GM10248 (cell line): Measurements from ENCODE around the gene DDX55.

Experiments used
- CTCF ChIA-PET: fragments of 300-600 bp; sonication (Branson Sonifier 250); formaldehyde crosslinking; extraction: SDS; loops from one replicate; lab custom pipeline; 2021; ENCODE audit warnings: antibody characterized with exemption; lab: Yijun Ruan, JAX
- POLR2A ChIA-PET: fragments of 350-650 bp; sonication (Branson Sonifier 250); formaldehyde crosslinking; extraction: SDS; loops from one replicate; lab custom pipeline; 2020; ENCODE audit warnings: antibody characterized with exemption; lab: Yijun Ruan, JAX
- DNase-seq: peaks from one replicate; pipeline ENCODE4 v3.0.0; 2012; ENCODE audit errors: extremely low spot score
- TF ChIP-seq, protein P1 (sequence below): IDR thresholded peaks from 2 replicates; pipeline ENCODE4 v1.5.1; 2012; ENCODE audit warnings: mild to moderate bottlenecking, low read depth; ENCODE audit errors: extremely low read depth, missing control alignments, control extremely low read depth

DDX55 gene

DNA sequence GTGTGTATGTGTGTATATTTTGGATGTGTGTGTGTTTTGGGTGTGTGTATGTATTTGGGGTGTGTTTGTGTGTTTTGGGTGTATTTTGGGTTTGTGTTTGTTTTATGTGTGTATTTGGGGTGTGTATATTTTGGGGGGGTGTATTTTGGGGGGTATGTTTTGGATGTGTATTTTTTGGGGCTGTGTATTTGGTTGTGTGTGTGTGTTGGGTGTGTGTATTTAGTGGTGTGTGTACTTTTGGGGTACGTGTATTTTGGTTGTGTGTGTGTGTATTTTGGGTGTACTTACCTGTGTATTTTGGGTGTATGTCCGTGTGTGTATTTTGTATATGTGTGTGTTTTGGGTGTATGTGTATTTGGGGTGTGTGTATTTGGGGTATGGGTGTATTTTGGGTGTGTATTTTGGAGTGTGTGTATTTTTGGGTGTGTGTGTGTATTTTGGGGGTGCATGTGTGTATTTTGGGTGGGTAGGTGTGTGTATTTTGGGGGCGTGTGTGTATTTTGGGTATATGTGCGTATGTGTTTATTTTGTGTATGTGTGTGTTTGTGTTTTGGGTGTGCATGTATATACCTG, 52.3 kb downstream of the DDX55 start:
- POLR2A ChIA-PET: no interaction called here
- TF ChIP-seq, protein P1, sequence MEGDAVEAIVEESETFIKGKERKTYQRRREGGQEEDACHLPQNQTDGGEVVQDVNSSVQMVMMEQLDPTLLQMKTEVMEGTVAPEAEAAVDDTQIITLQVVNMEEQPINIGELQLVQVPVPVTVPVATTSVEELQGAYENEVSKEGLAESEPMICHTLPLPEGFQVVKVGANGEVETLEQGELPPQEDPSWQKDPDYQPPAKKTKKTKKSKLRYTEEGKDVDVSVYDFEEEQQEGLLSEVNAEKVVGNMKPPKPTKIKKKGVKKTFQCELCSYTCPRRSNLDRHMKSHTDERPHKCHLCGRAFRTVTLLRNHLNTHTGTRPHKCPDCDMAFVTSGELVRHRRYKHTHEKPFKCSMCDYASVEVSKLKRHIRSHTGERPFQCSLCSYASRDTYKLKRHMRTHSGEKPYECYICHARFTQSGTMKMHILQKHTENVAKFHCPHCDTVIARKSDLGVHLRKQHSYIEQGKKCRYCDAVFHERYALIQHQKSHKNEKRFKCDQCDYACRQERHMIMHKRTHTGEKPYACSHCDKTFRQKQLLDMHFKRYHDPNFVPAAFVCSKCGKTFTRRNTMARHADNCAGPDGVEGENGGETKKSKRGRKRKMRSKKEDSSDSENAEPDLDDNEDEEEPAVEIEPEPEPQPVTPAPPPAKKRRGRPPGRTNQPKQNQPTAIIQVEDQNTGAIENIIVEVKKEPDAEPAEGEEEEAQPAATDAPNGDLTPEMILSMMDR: no peak
- CTCF ChIA-PET: interaction anchor here (1.2 kb wide), 1 partner anchor 31 kb away, joined by 3 read pairs; no protein-coding TSS in a partner anchor
- DNase-seq: no peak

DNA sequence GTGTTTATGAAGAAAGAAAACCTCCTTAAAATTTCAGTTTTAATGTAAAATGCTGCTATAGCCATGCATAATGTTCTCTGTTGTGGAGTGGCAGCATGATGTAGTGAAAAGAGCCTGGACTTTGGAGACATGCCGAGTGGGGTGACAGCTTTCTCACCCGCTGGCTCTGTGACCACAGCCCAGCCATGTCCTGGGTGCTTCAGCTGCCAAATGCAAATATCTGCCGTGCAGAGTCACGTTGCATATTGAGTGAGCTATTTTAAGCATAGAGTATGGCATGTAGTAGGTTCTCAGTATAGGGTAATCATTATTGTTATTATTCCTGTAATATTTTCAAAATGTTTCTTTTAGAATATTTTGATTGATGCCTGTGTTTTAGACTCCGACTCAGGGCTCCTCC, 53.5 kb downstream of the DDX55 start:
- ChIA-PET CTCF (interaction anchor here (0.8 to 2.7 kb wide), 4 partner anchors 11 to 57 kb away, joined by 3 to 10 read pairs (median 7); partner anchors contain the start of gene ATP6V0A2), POLR2A (no interaction called here)
- TF ChIP-seq, protein P1: no peak
- peak; percentile 47 for DNase-seq

DNA sequence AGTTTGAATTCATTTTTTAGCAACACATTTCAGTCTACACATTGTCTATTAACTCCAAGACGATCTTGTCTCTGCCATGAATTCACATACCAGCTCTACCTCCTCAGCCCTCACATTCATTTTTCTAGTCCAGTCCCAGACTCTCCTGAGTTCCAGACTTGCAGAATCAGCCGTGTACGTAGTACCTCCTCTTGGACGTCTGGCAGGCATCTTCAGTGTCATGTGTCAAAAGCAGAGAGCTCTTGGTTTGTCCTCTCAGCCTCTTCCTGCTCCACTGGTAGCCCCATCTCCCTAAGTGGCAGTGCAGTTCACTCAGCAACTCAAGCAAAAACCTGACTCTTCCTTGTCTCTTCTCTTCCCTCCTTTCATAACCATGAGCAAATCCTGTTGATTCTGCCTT, 54.5 kb downstream of the DDX55 start:
- ChIA-PET CTCF (interaction anchor here (1.0 to 2.7 kb wide), 4 partner anchors 11 to 56 kb away, joined by 3 to 10 read pairs (median 7); partner anchors contain the start of genes ATP6V0A2 and TCTN2), POLR2A (no interaction called here)
- TF ChIP-seq, protein P1: no peak
- DNase-seq: no peak

DNA sequence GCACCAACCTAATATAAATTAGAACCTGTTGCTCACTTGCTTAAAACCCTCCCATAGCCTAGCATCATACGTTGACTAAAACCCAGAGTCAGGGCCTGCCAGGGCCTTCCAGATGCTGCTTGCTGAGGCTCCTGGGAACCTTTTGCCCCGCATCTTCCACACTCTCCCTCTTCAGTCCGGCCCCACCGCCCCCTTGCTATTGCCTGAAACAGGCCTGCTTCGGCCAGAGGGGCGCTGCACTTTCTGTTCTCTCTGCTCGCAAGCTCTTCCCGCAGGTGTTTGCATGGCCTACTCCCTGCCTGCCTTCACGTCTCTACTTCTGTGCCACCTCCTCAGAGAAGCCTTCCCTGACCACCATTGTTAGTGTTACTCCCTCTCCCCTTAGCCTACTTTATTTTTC, 55.3 kb downstream of the DDX55 start:
- TF ChIP-seq, protein P1: no peak
- ChIA-PET POLR2A (no interaction called here), CTCF (interaction anchor here (1.8 to 2.7 kb wide), 2 partner anchors 10 to 18 kb away, joined by 10 read pairs; no protein-coding TSS in a partner anchor)
- no peak for DNase-seq

DNA sequence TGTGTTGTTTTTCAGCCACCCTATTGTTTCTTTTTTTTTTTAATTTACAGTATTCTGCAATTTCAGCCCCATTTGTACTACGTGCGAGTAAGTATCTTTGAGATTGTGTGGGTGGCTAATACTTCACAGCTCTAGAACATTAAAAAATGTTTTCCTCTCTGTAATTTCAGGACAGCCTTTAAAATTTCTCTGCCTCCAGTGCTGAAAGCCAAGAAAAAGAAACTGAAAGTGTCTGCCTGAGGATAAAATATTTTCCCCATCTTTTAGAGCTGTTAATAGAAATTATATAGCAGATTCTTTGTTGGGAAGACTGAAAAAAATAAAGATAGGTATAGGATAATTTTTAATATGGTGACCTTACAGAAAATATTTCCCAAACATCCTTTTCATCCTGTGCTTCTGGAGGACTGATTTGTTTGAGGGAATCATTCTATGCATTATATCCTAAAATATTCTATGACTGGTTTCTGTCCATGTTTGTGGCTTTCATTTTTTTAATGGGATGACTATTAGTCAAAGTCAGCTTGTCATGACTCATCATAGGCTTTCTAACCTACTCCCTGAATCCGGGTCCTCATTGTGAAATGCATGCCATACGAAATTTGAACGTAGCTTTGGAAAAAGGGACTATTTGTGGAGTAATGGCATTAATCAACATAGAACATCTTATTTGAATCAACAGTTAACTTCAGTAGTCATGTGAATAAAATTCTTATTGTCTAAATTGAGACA, 58.3 kb downstream of the DDX55 start:
- TF ChIP-seq, protein P1: no peak
- CTCF ChIA-PET: interaction anchor here (1.0 kb wide), 1 partner anchor 53 kb away, joined by 3 read pairs; no protein-coding TSS in a partner anchor
- POLR2A ChIA-PET: interaction anchor here (0.6 kb wide), 1 partner anchor 29 kb away, joined by 3 read pairs; no protein-coding TSS in a partner anchor
- DNase-seq: no peak

DNA sequence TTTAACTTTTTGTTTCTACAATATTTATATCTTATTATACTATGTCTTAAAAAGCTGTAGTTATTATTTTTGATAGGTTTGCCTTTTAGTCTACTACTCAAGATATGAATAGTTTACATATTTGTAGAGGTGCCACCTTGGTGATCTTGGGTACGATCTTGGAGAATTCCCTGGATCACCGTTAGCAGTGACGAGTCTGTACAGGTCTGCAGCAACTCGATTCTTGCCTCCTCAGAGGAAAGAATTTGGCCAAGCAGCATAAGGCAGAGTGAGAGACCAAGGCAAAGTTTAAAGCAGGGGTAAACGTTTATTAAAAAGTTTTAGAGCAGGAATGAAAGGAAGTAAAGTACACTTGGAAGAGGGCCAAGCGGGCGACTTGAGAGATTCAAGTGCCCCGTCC, 65.9 kb downstream of the DDX55 start:
- DNase-seq: no peak
- TF ChIP-seq, protein P1: no peak
- ChIA-PET POLR2A (no interaction called here), CTCF (interaction anchor here (1.7 to 3.1 kb wide), 2 partner anchors 12 to 13 kb away, joined by 5 to 10 read pairs; no protein-coding TSS in a partner anchor)
